ENCODE measurements around the gene IP6K1.
"Not testable (repeated sequence)": the region's sequence is repeated elsewhere in the genome, so short reads cannot be mapped to it uniquely, and the experiment has no call there.

Gene IP6K1

DNA sequence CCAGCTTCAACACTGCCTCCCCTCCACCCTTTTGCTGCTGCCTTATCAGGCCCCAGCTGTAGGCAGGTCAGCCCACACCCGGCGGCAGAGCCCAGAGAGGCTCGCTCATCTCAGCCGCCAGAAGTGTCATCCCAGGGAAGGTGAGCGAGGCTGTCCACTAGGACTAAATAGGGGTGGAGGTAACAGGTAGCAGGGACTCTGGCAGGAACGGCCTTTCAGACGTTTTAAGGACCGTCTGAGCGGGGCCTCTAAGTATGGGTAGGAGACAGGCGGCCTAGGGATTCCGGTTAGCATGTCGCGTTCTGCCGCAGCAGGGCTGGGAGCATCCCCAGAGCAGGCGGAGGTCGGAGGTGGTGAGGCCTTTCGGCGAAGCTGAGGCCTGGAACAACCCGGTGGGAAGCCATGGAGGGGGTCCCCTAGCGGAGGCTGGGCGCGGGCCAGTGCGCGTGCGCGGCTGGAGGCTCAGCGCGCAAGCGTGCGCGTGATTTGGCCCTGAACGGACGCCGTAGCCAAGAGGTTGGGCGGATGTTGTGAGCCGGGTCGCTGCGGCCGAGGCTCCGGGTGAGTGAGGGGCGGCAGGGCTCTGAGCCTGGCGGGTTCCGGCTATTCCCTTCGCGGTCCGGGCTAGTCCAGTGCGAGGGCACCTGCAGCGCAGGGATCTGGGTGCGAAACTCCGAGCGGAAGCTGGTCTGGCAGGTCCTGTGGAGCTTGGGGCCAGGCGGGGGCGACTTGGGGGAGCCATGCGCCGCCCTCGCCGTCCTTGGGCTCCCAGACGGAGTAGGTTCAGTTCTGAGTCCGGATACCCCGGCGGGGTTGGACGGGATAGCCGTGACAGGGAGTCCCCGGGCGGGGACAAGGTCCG is 97.1 kb downstream of the IP6K1 start, which contains the start of the genes MST1 and RNF123:
MST1 (minus strand) TSS at position 429 of the 862 bp plus-strand sequence. CDS start 783 bp downstream, outside the sequence.
RNF123 (plus strand) TSS at position 512 of the 862 bp plus-strand sequence. CDS start 1,609 bp downstream, outside the sequence.
- Histone ChIP-seq H3K4me2 (peak within 1 kb of the TSS; percentile 80 to 97 (median 92)), H3K27ac (peak within 1 kb of the TSS; percentile 69 to 89 (median 83))

GRCh38 chr3:49688338-49689045 is 97.8 kb downstream of the IP6K1 start:
- peaks cover 0 to 12% (median 5%) of the 10 kb centered on the region in 11 experiments; a peak in 8 of 22 replicates for H3K9me3 ChIP-seq (replicated peaks in 1 of 11)

More for the DNA sequence above, 97.1 kb downstream of the IP6K1 start, which contains the start of the genes MST1 and RNF123:
- H3K27me3 ChIP-seq = no peaks in the 10 kb centered on the region
- TF ChIP-seq Cebpa-rat (IDR thresholded peaks at IDR 0.05) = no peak
- H3K9ac ChIP-seq = peak within 1 kb of the TSS; percentile 88 to 95 (median 92)
- H4K20me1 ChIP-seq = peaks cover 0 to 27% (median 11%) of the 10 kb centered on the region in 11 experiments; a peak in 13 of 22 replicates
- peaks cover 22 to 28% (median 25%) of the 10 kb centered on the region in 10 experiments for H3K4me1 ChIP-seq
- H3K4me3 ChIP-seq = peak within 1 kb of the TSS; percentile 89 to 99 (median 96)
- H3K36me3 ChIP-seq = peaks cover 0 to 25% (median 5%) of the 10 kb centered on the region in 11 experiments; a peak in 12 of 22 replicates
- peaks cover 0 to 12% (median 5%) of the 10 kb centered on the region in 11 experiments; a peak in 8 of 22 replicates for H3K9me3 ChIP-seq (replicated peaks in 1 of 11)

GRCh38 chr3:49687424-49687795 is 98.9 kb downstream of the IP6K1 start:
- not testable (repeated sequence) for H3K9ac ChIP-seq, H3K4me2 ChIP-seq, H3K27me3 ChIP-seq, H3K4me3 ChIP-seq, H3K27ac ChIP-seq
- peaks cover 15 to 44% (median 22%) of the 10 kb centered on the region in 11 experiments for H3K36me3 ChIP-seq
- peaks cover 0 to 29% (median 8%) of the 10 kb centered on the region in 11 experiments; a peak in 13 of 22 replicates for H4K20me1 ChIP-seq
- peaks cover 0 to 12% (median 5%) of the 10 kb centered on the region in 11 experiments; a peak in 8 of 22 replicates for H3K9me3 ChIP-seq (replicated peaks in 1 of 11)
- H3K4me1 ChIP-seq = peaks cover 22 to 28% (median 25%) of the 10 kb centered on the region in 10 experiments

More at GRCh38 chr3:49688338-49689045, 97.8 kb downstream of the IP6K1 start:
- not testable (repeated sequence) for H3K27me3 ChIP-seq
- H3K27ac ChIP-seq = peak overlapping the region; percentile 69 to 89 (median 83)
- H3K4me3 ChIP-seq = peak overlapping the region; percentile 89 to 99 (median 96)
- H4K20me1 ChIP-seq = peaks cover 0 to 26% (median 11%) of the 10 kb centered on the region in 11 experiments; a peak in 13 of 22 replicates
- peak overlapping the region; percentile 80 to 97 (median 92) for H3K4me2 ChIP-seq
- H3K4me1 ChIP-seq = peaks cover 22 to 28% (median 25%) of the 10 kb centered on the region in 10 experiments
- H3K36me3 ChIP-seq = peaks cover 4 to 33% (median 11%) of the 10 kb centered on the region in 11 experiments; a peak in 21 of 22 replicates
- peak overlapping the region; percentile 88 to 95 (median 92) for H3K9ac ChIP-seq

GRCh38 chr3:49686769-49687423 is 99.4 kb downstream of the IP6K1 start:
- not testable (repeated sequence) for H3K4me3 ChIP-seq, H3K27ac ChIP-seq, H3K27me3 ChIP-seq, H3K4me2 ChIP-seq, H3K9ac ChIP-seq
- Histone ChIP-seq H3K9me3 (replicated peaks in 1 of 11) (peaks cover 0 to 12% (median 5%) of the 10 kb centered on the region in 11 experiments; a peak in 8 of 22 replicates), H3K36me3 (peaks cover 20 to 44% (median 27%) of the 10 kb centered on the region in 11 experiments), H3K4me1 (peaks cover 22 to 28% (median 25%) of the 10 kb centered on the region in 10 experiments), H4K20me1 (peaks cover 0 to 34% (median 9%) of the 10 kb centered on the region in 11 experiments; a peak in 12 of 22 replicates)

DNA sequence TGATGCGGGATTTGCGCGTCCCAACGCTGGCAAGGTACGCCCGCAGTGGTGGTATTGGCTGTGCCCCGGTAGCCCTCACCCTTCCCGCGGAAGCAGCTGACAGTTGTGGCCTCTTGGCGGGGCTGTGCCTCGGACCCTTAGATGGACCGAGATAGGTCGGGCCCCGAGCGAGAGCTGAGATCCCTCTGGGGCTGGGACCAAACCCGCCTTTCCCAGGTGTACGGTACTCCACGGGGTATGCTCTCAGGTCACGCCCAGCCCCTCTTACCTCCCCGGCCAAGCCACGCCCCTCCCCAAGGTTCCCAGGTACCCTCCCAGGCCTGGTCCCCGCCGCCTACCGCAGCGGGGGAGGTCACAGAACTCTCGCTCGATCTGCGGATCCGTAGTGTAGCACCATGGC is 100.0 kb downstream of the IP6K1 start:
- H4K20me1 ChIP-seq = peaks cover 0 to 35% (median 7%) of the 10 kb centered on the region in 11 experiments; a peak in 12 of 22 replicates
- H3K9ac ChIP-seq, H3K27ac ChIP-seq, H3K27me3 ChIP-seq, H3K4me3 ChIP-seq, H3K4me2 ChIP-seq: not testable (repeated sequence)
- H3K4me1 ChIP-seq = peaks cover 20 to 25% (median 24%) of the 10 kb centered on the region in 10 experiments
- H3K9me3 ChIP-seq (replicated peaks in 1 of 11) = peaks cover 0 to 12% (median 5%) of the 10 kb centered on the region in 11 experiments; a peak in 8 of 22 replicates
- H3K36me3 ChIP-seq = peaks cover 26 to 44% (median 32%) of the 10 kb centered on the region in 11 experiments

DNA sequence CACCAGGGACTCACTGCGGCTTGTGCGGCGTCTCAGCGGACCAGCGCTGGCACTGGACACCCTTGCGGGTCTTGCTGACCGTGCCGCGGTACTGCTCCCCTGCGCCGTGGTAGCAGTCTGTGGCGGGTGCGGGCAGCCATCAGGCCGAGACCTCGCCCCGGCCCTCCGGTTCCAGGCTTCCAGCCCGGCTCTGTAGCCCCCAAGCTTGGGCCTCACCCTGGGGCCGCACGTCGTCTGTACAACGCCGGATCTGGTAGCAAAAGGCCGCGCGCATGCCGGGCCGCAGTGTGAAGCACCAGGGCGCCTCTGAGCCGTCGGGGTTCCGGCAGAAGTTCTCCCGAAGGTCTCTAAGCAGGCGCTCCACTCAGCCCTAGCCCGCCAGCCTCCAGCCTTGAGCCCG is 100.5 kb downstream of the IP6K1 start:
- peaks cover 31 to 47% (median 37%) of the 10 kb centered on the region in 11 experiments for H3K36me3 ChIP-seq
- not testable (repeated sequence) for H3K4me3 ChIP-seq, H3K9ac ChIP-seq, H3K27ac ChIP-seq, H3K4me2 ChIP-seq, H3K27me3 ChIP-seq
- H3K9me3 ChIP-seq (replicated peaks in 1 of 11) = peaks cover 0 to 12% (median 5%) of the 10 kb centered on the region in 11 experiments; a peak in 8 of 22 replicates
- H3K4me1 ChIP-seq = peaks cover 15 to 22% (median 19%) of the 10 kb centered on the region in 10 experiments
- H4K20me1 ChIP-seq = peaks cover 0 to 35% (median 2%) of the 10 kb centered on the region in 11 experiments; a peak in 11 of 22 replicates

- H3K4me1 ChIP-seq = peaks cover 7 to 14% (median 12%) of the 10 kb centered on the region in 10 experiments
- H4K20me1 ChIP-seq = peaks cover 0 to 41% (median 2%) of the 10 kb centered on the region in 11 experiments; a peak in 9 of 22 replicates
- peaks cover 38 to 54% (median 45%) of the 10 kb centered on the region in 11 experiments for H3K36me3 ChIP-seq
- not testable (repeated sequence) for H3K9ac ChIP-seq, H3K4me3 ChIP-seq, H3K4me2 ChIP-seq, H3K27me3 ChIP-seq, H3K27ac ChIP-seq
- peaks cover 0 to 12% (median 5%) of the 10 kb centered on the region in 11 experiments; a peak in 8 of 22 replicates for H3K9me3 ChIP-seq (replicated peaks in 1 of 11)
Observed at GRCh38 chr3:49685103-49685502, 101.2 kb downstream of the IP6K1 start.

DNA sequence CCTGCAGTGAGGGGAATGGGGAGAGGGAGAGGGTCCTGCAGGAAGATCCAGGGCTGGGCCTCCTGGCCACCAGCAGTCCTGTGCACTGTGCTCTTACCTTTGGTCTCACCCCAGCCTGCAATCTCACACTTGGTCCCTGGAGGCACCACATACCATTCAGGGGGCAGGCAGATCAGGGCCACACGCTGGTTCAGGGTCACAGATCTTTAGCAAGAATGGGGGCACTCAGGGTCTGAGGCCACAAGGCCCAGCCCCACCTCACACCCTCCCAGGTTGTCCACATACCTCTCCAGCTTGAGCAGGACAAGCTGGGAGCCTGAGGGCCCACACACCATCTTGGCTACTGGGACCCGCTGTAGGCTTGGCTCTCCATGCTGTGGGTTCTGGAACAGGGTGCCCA is 101.9 kb downstream of the IP6K1 start:
- not testable (repeated sequence) for H3K4me2 ChIP-seq, H3K9ac ChIP-seq, H3K27ac ChIP-seq, H3K4me3 ChIP-seq, H3K27me3 ChIP-seq
- Histone ChIP-seq H3K36me3 (peaks cover 44 to 61% (median 51%) of the 10 kb centered on the region in 11 experiments), H4K20me1 (peaks cover 0 to 47% (median 4%) of the 10 kb centered on the region in 11 experiments; a peak in 12 of 22 replicates), H3K4me1 (peaks cover 7 to 13% (median 10%) of the 10 kb centered on the region in 10 experiments), H3K9me3 (replicated peaks in 1 of 11) (peaks cover 0 to 12% (median 5%) of the 10 kb centered on the region in 11 experiments; a peak in 8 of 22 replicates)
